Jurkat, Clone E6-1 (cell line): ENCODE measurements around the gene CDH23.

Source experiments
- DNase-seq: peaks from one replicate; pipeline ENCODE4 v3.0.0-alpha.2; 2011; ENCODE audit warnings: low read depth, low spot score
- H3K4me3 ChIP-seq: 2 replicates; pipeline ENCODE4 v1.5.1; 2011; ENCODE audit warnings: mild to moderate bottlenecking, low read length, control low read depth, moderate library complexity

CDH23 gene

DNA sequence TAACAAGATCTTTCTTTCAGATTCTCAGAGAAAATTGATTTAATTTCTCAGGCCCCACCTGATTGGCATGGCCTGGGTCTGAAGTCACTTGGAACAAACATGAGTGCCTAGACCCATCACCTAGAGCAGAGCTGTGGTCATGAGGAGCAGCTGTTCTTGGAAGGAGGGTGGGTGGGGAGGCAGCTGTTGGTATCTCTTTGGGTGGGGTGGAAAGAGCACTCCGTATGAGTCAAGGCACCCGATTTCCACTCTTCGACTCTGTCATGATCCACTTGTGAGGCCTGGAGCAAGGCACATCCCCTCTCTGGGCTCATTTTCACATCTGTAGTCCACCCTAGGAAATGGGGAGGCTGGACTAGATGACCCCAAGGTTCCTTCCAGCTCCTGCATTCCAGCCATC, 166.2 kb downstream of the CDH23 start:
- H3K4me3 ChIP-seq = no peak overlapping the region
- no peak for DNase-seq

DNA sequence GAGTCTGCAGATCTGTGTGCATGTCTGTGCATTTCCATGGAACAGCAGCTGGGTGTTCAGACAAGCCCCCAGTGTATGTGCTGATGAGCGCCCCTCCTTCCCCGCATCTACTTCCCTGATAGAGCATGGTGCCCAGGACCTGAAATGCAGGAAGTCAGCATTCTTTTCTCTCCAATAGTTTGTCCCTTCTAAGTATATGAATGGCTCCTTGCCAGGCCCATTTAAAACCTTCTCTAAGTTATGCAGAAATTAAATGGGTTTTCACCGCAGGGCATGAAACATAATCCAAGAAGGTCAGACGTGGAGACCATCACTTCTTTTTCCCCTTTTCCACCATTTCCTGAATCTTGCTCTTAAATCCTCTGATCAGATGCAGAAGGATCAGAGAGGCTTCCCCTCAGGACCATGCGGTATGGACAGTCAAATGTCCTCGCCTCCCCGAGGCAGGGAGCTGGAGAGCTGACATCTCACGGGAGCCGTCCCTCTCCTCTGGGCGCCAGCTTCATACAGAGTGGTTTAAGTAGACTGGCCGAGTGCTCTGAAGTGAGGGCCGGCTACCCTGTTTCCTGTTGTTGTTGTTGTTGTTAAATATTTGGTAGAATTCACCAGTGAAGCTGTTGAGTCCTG, 167.6 kb downstream of the CDH23 start:
- no peak overlapping the region for H3K4me3 ChIP-seq
- no peak for DNase-seq

DNA sequence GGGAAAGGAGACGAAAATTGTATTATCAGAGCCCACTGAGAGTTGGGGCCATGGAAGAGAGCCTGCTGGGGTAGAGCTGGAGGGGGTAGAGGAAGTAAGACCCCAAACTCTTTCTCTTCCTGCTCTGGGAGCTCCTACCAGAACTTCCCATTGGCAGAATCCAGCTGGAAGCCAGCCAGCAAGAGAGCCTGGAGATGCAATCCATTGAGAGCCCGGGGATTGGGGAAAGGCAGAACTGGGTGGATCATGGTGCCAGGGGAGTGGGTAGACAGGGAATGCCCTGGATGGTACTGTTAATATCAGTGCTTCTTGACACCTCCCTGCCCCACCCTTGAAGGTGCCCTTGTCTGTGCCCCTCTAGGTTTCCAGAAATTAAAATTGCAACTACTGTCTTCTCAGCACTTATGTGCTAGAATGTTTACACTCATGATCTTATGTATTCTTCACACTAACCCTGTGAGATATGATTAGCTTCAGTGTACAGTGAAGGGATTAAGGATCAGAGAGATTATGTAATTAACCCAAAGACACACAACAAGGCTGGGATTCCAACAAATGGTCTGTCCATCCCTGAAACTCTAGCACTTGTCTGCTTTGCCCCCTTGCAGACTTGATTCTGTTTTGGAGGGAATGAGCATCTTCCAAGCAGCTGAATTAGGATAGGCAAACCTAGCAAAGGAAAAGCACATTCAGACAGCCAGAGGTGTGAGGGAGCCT, 168.7 kb downstream of the CDH23 start:
- no peak for DNase-seq
- H3K4me3 ChIP-seq = no peak overlapping the region

DNA sequence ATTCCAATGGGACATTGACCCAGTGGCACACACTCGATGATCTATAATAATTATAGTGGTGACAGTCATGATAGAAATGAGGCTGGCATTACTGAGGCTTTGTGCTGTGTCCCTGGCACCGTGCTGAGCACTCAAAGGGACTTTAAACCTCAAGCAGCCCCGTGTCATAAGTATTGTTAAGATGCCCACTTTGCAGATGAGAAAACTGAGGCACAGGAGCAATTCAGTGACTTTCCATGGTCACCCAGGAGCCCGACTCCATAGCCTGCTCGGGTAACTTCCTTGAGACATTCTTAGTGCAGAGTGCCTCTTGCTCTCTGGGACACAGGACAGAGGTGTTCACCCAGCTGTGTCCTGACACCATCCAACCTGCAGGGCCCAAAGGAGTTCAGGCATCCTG, 170.3 kb downstream of the CDH23 start:
- no peak for DNase-seq

DNA sequence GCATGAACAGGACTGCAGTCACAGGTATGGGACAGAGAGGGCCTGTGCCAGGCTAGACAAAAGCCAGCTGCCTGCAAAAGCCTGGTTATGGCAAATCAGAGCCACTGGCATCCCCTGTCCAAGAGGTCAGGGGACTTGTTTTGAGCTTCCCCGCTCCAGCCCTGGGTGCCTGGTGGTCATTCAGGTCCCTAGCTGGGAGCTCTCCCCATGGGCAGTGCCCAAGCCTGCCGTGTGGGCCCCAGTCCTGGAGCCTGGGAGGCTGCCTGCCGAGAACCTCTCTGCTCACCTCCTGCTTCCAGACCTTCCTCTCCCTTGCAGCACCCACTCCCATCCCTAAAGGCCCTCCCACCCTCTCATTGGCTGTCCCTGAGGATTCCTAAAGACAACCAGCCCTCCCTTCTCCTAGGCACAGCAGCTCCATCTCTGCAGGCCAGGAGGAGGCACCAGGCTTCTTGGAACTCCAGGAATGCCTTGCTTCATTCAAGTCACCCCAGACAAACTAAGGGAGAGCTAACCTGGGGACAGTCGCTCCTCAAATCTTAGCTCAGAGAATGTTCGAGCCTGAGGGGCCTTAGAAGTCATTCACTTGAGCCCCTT, 172.3 kb downstream of the CDH23 start:
- DNase-seq = no peak
- H3K4me3 ChIP-seq = no peak overlapping the region

More for the DNA sequence above, 170.3 kb downstream of the CDH23 start:
- H3K4me3 ChIP-seq = no peak overlapping the region

DNA sequence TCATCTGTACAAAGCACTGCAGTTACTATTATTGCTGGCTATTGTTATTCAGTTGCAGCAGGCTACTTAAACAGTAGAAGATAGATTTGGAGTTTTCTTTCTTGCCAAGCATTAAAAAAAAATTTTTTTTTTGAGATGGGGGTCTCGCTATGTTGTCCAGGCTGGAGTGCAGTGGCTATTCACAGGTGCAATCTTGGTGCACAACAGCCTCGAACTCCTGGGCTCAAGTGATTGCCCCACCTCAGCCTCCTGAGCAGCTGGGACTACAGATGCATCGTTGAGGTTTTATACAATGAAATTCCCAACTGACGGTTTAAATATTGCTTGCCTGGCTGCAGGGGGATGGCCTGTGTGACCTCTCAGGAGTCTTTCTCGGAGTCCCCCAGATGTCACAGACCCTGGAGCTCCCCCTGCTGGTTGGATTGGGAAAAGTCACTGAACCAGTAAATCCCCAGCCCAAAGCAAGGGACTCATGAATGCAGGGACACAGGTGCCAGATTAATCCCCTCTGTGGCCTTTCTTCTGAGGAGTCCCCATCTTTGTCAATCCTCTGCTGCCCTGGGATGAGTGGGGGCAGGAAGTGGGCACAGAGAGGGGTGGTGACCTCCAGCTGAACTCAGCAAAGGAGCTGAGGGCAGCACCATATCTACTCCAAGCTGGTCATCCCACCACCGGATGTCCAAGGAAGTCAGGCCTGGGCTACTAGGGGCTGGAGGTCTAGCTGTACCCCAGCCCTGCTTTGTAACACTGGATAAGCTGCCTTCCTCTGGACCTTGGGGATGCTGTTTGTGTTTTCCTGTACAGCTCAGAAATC, 173.3 kb downstream of the CDH23 start:
- H3K4me3 ChIP-seq = no peak overlapping the region
- peak; percentile 47 for DNase-seq

DNA sequence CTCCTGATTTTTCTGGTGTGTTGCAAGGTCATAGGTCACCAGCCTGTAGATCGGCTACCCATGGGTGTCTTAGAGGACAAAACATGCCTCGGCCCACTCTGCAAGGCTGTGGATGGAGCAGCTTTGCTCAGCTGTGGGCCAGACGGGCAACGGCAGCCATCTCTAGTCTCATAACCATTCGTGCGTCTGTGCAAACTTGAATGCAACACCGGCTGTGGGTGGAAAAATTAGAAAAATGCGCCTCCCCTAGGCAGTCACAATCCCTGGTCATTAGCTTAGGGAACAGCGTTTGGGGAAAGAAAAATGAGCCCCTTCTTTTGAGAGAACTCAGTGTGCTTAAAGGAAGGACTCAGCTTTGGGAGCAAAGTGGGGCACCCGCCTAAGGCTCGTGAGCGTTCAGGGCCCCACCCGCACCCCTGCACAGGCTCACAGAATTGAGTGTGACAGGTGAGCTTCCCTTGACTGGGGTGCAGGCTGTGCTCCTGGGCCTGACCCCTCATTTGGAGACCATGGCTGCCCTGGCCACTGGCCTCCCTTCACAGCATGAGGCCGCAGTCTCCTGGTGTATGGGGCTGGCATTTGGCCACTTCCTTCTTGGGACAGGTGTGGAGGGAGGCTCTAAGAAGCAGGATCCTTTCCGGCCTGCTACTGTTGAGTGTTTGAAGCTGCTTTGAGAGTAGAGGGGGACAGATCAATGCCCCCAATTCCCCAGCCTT, 174.9 kb downstream of the CDH23 start:
- no peak overlapping the region for H3K4me3 ChIP-seq
- DNase-seq = no peak

DNA sequence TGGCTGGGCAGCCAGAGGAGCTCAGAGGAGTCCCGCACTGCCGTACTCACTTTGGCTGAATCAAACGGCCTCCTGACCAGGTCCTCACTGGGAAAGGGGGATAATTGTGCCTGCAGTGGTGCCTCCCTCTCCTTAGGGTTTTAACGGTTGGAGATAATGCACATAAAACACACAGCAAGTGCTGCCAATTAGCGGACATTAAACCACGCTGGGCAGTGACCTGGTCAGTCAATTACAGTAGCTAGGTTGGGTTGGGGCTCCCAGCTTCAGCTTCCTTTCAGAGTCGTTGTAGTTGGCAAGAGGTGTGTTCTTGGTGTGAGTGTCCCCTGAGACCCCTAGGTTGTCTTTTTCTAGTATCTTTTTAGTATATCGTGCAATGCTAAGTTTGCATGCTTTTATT, 176.2 kb downstream of the CDH23 start:
- no peak overlapping the region for H3K4me3 ChIP-seq
- no peak for DNase-seq

DNA sequence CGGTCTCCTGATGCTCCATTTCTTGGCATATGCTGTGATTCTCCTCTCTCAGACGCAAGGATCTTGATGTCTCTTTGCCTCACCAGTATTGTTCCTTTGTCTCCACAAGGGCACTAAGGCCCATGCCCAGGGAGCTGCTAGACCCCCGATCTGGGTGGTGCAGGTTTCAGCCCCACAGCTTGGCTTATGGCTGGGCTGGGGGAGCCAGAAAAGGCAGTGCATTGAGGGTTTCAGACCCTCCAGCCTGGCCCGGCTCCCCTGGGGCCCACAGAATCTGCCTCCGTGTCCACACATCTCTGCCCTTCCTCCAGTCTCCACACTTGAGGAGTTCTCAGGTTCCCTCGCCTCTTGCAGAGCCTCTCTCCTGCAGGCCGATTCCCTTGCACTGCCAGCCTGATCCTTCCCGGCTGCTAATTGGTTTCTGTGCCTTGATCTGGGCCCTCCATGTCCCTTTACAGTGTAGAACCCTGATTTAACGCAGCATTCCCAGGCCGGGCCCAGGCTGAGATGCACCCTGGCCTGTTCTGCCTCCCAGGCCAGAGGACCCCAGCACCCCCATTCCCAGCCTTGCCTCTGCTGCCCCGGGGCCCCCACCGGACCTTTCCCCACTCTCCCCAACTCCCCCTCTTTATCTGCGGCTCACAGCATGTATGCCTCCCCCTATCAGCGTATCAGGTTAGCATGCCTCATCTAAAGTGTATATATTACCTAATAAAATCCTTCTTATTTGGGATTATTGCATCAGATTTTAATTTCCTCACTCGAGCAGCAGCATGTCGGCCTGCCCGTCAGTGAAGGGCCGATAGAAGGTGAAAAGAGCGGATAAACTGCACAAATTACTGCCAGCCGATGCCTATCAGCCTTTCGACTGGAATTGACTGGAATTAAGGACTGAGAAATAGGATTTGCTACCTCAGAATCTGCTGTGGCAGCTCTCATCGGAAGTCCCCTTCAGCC, 177.1 kb downstream of the CDH23 start:
- DNase-seq = no peak
- no peak overlapping the region for H3K4me3 ChIP-seq

DNA sequence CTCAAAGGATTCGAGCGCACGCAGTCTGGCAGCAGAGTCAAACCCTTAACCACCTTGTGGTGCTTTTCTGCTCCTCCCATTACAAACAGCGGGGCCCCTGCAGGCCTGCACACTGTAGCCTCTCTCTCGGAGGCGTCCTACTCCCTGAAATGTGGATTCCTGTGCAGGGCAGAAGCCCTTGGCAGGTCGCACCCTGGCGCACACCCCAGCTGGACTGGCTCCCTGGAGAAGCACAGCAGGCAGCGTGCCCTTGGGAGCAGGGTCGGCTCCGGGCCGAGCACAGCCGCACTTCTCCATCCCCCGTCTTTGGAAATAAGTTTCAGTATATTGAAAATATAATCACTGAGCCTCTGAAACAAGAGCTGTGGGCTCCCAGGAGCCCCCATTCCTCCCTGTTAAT, 178.7 kb downstream of the CDH23 start:
- no peak overlapping the region for H3K4me3 ChIP-seq
- DNase-seq = no peak

DNA sequence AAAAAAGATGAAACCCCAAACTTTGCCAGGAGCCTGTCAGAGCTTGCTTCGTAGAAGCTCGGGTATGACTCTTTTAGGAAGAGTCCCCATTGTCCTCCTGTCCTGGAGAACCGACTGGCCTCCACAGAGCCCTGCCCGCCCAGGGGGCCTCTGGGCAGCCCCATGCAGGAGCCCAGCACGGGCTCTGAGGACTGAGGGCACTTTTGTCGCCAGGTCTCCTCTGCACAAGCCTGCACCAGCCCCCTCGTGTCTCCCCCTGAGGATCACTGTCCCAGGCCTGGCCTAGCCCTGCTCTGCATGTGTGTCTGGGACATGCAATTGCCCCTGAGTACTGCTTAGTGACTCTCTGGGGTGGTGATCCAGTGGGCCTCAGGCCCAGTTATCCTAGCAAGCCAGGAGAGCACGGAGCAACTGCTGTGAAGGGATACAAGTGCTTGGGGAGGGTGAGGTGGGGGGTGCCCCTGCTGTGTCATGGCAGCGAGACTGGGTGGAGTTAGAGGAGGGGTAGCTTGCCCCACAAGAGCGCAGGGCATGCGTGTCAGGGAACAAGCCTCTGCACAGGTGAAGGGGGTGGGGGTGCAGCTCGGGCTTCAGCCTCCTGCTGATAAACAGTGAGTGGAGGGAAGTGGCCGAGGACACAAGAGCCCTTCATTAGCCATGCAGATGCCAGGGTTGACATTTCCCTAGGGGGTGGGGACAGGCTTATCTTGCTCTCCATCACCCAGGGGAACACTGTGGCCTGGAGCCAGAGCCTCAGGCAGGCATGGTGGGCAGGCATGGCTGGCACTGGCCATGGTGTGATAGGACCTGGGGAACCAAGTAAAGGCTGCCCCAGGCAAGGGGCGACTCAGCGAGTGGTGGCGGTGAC, 179.4 kb downstream of the CDH23 start:
- no peak for DNase-seq
- no peak overlapping the region for H3K4me3 ChIP-seq

DNA sequence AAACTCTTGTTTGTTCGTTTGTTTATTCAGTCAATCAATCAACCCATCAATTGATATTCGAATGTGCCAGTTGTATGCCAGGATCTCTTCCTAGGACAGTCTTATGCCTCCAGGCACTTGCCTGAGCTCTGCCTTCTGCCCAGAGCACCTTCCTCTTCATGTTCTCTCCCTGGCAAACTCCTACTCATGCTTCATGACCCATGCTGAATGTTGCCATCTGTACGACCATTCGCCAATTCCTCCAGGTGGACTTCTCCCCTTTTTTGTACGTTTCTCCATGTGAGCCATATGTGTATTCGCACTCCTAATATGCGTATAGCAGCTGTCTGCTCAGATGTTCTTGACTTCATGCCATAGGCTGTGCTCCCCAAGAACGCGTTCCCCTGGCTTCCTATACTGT, 180.1 kb downstream of the CDH23 start:
- no peak overlapping the region for H3K4me3 ChIP-seq
- no peak for DNase-seq

DNA sequence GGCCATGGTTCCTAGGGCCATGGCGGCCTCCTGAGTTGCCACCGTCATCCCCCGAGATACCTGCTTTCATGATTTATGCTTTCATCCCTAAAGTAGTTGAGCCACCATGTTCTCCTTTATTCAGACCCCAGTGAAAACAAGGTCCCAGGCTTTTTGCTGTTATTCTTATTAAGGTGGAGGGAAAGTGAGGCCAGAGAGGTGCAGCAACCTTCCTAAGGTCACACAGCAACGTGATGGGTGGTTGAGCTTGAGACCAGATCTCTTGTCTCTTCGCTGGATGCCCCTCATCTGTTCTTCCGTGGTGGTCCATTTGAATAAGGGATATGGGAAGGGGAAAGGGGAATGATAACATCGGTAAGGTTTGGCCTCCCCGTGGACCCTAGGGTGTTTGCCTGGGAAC, 180.6 kb downstream of the CDH23 start:
- H3K4me3 ChIP-seq = no peak overlapping the region
- DNase-seq = no peak

DNA sequence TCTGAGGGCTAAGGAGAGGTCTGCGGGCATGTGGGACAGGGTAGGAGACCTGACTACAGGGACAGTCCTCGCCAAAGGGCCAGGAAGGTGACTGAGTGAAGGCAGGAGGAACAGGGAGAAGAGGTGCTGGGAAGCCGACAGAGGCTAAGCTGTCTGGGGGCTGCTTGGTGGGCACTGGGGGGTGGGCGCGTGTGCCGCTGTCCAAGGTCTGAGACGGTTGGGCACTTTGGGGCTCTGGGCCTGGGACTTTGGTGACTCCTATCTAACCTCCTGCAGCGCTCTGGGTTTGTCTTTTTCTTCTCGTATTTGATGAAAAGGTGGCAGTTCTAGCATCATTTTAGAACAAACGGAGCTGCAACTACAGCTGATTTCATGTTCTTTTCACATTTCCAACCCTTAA, 181.3 kb downstream of the CDH23 start:
- DNase-seq = no peak
- H3K4me3 ChIP-seq = no peak overlapping the region

DNA sequence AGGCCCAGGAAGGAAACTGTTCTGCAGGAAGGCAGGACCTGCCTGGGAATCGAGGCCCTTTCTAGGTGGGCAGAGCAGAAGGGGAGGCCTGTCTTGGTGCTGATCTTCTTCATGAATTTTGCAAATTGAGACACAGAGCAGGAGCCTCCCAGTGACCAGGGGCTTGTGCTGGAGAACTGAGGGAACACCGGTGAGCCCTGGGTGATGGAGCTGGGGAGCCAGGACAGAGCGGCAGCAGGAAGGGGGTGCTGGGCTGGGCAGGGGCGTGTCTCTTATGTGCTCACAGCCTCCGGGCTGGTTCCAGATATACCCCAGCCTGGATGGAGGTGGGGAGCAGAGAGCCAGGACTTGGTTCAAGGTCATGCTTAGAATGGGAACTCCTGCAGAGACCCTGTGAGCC, 182.9 kb downstream of the CDH23 start:
- DNase-seq = no peak
- H3K4me3 ChIP-seq = no peak overlapping the region

DNA sequence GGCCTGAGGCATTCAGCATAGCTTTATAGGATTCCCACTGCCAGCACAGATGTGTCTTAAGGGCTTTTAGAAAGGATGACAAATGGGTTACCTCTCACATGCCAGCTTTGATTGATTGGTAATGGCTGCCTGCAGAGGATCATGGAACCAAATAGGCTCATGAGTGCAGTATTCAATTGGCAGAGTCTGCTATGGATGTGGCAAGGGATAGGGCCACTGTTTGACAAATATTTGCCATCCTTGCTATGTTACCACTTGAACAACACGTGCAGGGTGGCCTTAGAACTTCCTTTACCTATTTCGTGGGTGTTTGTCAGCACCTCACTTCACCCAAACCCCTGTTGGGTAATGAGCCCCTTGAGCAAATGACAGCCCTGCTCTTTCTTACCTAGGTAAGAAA, 183.7 kb downstream of the CDH23 start:
- DNase-seq = no peak
- H3K4me3 ChIP-seq = no peak overlapping the region

DNA sequence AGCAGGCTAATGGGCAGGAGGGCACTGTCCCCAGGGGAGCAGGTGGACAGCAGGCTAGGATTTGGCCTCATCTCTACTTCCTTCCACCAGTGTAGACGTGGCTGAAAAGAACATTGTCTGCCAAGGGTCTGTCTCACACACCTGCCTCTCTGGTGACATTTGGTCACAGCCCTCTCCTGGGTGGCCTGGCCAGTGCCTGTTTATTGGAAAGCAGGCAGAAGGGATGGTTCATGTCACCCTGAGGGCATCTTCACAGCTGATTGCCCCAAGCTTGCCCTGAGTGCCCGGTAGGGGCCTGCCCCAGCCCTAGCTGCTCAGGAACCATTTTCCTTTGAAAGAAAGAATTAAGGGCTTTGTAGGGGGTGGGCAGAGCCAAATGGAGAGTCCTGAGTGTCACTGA, 184.2 kb downstream of the CDH23 start:
- no peak for DNase-seq
- no peak overlapping the region for H3K4me3 ChIP-seq
